Measurements from ENCODE around the gene RSPH3. TPM values are rescaled to one million over a fixed set of nuclear protein-coding genes. Genes with fewer than 3 reads are reported as not detected.

The RSPH3 gene
- total and polyA plus RNA-seq, 2 donors from 2014 or later = 5.5 to 20.2 TPM

DNA sequence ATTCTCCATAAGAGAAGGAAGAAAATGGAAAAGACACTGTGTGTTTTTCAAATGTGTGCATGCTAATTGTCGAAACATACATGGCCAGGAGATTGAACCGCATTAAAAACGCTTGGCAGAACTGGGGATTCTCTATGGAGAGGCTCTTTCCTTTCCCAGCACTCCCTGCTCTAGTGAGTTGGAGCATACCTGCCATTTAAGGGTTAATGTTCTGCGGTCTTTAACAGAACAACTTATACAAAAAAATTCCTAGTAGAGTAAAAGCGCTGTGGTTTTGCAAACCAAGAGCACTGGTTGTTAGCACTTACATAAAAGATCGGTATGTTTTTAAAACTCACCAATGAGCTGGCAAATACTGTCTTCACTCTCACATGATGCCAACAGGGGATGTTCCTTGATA is 43.2 kb upstream of the RSPH3 start:
- H3K4me1 ChIP-seq (ENCODE audit: control insufficient read depth in 2 of 3, insufficient read depth in 2 of 3, low read depth in 1 of 3, low read length in 3 of 3) = peaks cover 0 to 2% (median 0%) of the 10 kb centered on the region in 3 donors
- DNase-seq (no peak), FAIRE-seq (no peak)
- H3K36me3 ChIP-seq (ENCODE audit: control insufficient read depth in 2 of 3, insufficient read depth in 3 of 3, low read length in 3 of 3) = no peaks in the 10 kb centered on the region
- TF ChIP-seq, protein P1, sequence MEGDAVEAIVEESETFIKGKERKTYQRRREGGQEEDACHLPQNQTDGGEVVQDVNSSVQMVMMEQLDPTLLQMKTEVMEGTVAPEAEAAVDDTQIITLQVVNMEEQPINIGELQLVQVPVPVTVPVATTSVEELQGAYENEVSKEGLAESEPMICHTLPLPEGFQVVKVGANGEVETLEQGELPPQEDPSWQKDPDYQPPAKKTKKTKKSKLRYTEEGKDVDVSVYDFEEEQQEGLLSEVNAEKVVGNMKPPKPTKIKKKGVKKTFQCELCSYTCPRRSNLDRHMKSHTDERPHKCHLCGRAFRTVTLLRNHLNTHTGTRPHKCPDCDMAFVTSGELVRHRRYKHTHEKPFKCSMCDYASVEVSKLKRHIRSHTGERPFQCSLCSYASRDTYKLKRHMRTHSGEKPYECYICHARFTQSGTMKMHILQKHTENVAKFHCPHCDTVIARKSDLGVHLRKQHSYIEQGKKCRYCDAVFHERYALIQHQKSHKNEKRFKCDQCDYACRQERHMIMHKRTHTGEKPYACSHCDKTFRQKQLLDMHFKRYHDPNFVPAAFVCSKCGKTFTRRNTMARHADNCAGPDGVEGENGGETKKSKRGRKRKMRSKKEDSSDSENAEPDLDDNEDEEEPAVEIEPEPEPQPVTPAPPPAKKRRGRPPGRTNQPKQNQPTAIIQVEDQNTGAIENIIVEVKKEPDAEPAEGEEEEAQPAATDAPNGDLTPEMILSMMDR (IDR thresholded peaks at IDR 0.05; ENCODE audit: borderline replicate concordance, extremely low read depth, insufficient read depth) = no peak
- no peak overlapping the region for H3K27ac ChIP-seq (ENCODE audit: low read depth in 2 of 2, low read length in 2 of 2)
- H3K9me3 ChIP-seq (ENCODE audit: control insufficient read depth in 2 of 3, insufficient read depth in 1 of 3, low read length in 3 of 3) = no peaks in the 10 kb centered on the region
- intact Hi-C loops (cut with DNase I) = no loop called here
- no peak overlapping the region for H3K9ac ChIP-seq (ENCODE audit: low read length in 3 of 3)
- H3K27me3 ChIP-seq (ENCODE audit: control insufficient read depth, insufficient read depth, low read length) = no peaks in the 10 kb centered on the region
- H3K4me3 ChIP-seq (ENCODE audit: low read length in 3 of 3) = no peak overlapping the region

DNA sequence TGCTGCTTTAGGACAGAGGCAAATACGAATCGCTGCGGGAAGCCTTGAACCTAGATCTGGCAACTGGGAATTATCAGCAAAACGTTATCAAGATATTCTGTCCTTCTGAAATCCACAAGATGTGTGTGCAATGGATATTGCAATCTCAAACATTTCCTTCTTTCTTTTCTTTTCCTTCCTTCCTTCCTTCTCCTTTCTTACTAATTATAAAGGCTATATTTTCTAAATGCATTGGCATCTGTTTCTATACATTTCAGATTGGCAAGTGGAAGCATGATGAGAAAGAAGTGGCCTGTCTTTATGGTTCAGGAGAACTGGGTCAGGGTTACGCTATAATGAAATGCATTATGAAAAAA is 42.8 kb upstream of the RSPH3 start:
- peaks cover 0 to 2% (median 0%) of the 10 kb centered on the region in 3 donors for H3K4me1 ChIP-seq (ENCODE audit: control insufficient read depth in 2 of 3, insufficient read depth in 2 of 3, low read depth in 1 of 3, low read length in 3 of 3)
- no peaks in the 10 kb centered on the region for H3K9me3 ChIP-seq (ENCODE audit: control insufficient read depth in 2 of 3, insufficient read depth in 1 of 3, low read length in 3 of 3)
- H3K27me3 ChIP-seq (ENCODE audit: control insufficient read depth, insufficient read depth, low read length) = no peaks in the 10 kb centered on the region
- FAIRE-seq = no peak
- intact Hi-C loops (cut with DNase I) = no loop called here
- H3K36me3 ChIP-seq (ENCODE audit: control insufficient read depth in 2 of 3, insufficient read depth in 3 of 3, low read length in 3 of 3) = no peaks in the 10 kb centered on the region
- no peak for DNase-seq
- H3K4me3 ChIP-seq (ENCODE audit: low read length in 3 of 3) = no peak overlapping the region
- TF ChIP-seq, protein P1 (IDR thresholded peaks at IDR 0.05; ENCODE audit: borderline replicate concordance, extremely low read depth, insufficient read depth) = no peak
- no peak overlapping the region for H3K9ac ChIP-seq (ENCODE audit: low read length in 3 of 3)
- peak overlapping the region in 1 of 2 donors; percentile 34 for H3K27ac ChIP-seq (ENCODE audit: low read depth in 2 of 2, low read length in 2 of 2)

DNA sequence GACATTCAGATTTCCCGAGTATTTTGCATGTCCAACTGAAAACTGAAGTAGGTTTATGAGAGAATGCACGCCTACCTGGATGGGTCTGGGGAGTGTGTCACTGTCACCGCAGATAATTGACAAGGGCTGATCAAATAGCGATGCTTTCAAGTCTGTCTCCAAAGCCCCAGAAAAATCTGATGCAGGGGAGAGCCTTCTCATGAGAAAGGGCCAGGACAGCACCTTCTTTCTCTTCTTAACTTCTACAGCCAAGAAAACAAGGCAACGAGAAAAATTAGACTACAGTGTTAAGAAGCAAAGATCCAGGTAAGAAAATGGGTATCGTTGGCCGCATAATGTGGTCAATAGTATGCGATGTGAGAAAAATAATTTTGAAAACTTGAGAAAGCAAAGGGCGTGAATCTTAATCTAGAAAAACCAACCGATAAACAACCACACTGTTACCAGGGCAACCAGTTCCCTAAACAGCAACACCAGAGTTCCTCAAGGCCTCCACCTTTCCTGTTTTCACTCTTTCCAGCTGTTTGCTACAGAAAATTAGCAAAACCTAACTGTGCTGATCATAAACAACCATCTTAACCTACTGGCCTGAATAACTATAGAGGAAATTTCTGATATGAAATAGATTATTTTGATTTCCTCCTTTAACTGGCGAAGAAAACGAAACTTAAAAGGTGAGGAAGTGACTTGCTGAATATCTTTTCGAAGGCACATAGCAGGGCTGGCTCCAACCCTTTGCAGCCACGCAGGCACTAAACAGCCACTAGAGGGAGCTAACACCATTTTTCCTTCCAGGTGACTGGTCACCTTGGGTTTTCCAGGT is 42.2 kb upstream of the RSPH3 start:
- intact Hi-C loops (cut with DNase I) = no loop called here
- peak overlapping the region in 1 of 3 donors; percentile 27 for H3K9ac ChIP-seq (ENCODE audit: low read length in 3 of 3)
- peaks cover 0 to 2% (median 0%) of the 10 kb centered on the region in 3 donors for H3K4me1 ChIP-seq (ENCODE audit: control insufficient read depth in 2 of 3, insufficient read depth in 2 of 3, low read depth in 1 of 3, low read length in 3 of 3)
- H3K4me3 ChIP-seq (ENCODE audit: low read length in 3 of 3) = peak overlapping the region in 2 of 3 donors; percentile 40 to 45
- TF ChIP-seq, protein P1 (IDR thresholded peaks at IDR 0.05; ENCODE audit: borderline replicate concordance, extremely low read depth, insufficient read depth) = peak; percentile 87
- DNase-seq = peak in 4 of 5 donors; percentile 72 to 89 (median 79)
- no peaks in the 10 kb centered on the region for H3K27me3 ChIP-seq (ENCODE audit: control insufficient read depth, insufficient read depth, low read length)
- H3K27ac ChIP-seq (ENCODE audit: low read depth in 2 of 2, low read length in 2 of 2) = peak overlapping the region in 1 of 2 donors; percentile 34
- no peaks in the 10 kb centered on the region for H3K9me3 ChIP-seq (ENCODE audit: control insufficient read depth in 2 of 3, insufficient read depth in 1 of 3, low read length in 3 of 3)
- peak; percentile 70 for FAIRE-seq
- H3K36me3 ChIP-seq (ENCODE audit: control insufficient read depth in 2 of 3, insufficient read depth in 3 of 3, low read length in 3 of 3) = no peaks in the 10 kb centered on the region

Data from kidney (tissue), 14 donors.